Measurements from ENCODE around the gene GPRIN1. TPM values are rescaled to one million over a fixed set of nuclear protein-coding genes. Genes with fewer than 3 reads are reported as not detected.

The GPRIN1 gene
- total RNA-seq, 1 donor from 2014 or later = 3.2 TPM

GRCh38 chr5:176620333-176620981 is 10.5 kb upstream of the GPRIN1 start:
- intact Hi-C loops (cut with micrococcal nuclease) = no loop called here
- Mint-ChIP-seq H3K27me3 (peaks cover 55% of the 10 kb centered on the region), H3K36me3 (ENCODE audit: low read depth) (no peaks in the 10 kb centered on the region), H3K4me3 (peak overlapping the region; percentile 71), H3K9me3 (no peaks in the 10 kb centered on the region), H3K4me1 (peaks cover 9% of the 10 kb centered on the region), H3K27ac (no peak overlapping the region)
- ATAC-seq (ENCODE audit: low read depth) (no peak), DNase-seq (no peak)
- ChIA-PET CTCF (no interaction called here), POLR2A (interaction anchor here (0.9 kb wide), 1 partner anchor 27 kb away, joined by 3 read pairs; the partner anchor contains the start of gene TSPAN17)
- TF ChIP-seq CTCF (IDR thresholded peaks at IDR 0.05) = no peak

DNA sequence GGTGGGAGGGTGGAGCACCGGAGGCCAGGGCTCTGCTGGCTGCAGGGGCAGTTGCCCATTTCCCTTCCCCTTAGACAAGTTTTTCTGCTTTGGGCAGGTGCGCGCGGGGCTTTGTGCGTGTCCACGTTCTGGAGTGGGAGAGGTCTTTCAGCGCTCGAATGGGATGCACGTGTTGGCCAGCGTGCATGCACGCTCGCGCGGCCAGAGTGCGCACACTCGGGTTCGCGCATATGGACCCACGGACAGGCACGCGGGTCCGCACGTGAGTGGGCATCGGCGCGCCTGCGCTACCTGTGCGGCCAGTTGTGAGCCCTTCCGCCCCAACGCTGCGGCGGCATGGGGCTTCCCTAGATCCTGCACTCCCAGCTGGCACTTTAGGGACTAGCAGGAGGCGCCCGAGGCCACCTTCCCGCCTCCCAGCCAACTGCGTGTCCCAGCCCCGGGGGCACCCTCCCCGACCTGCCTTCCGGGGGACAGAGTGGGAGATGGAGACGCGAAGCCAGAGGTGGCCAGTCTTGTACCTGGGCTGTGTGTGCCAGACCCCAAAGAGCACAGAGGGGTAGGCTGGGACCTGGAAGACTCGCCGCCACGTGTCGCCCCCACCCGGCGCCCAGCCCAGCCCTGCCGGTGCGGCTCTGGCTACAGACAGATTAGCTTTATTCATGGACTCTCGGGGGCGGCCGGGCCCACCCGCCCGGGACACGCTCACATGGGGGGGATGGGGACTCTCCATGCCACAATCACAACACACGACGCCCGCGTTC is 9.8 kb upstream of the GPRIN1 start:
- POLR2A ChIA-PET = no interaction called here
- Mint-ChIP-seq H3K36me3 (ENCODE audit: low read depth) (no peaks in the 10 kb centered on the region), H3K4me3 (no peak overlapping the region), H3K27me3 (peaks cover 58% of the 10 kb centered on the region), H3K9me3 (no peaks in the 10 kb centered on the region), H3K27ac (no peak overlapping the region), H3K4me1 (peaks cover 9% of the 10 kb centered on the region)
- intact Hi-C loops (cut with micrococcal nuclease) = loop anchor here (1.0 kb wide), 2 partner anchors 11 to 45 kb away; partner anchors contain the start of genes EIF4E1B and SNCB
- no peak for DNase-seq
- CTCF ChIA-PET = no interaction called here
- no peak for TF ChIP-seq CTCF (IDR thresholded peaks at IDR 0.05)
- ATAC-seq (ENCODE audit: low read depth) = no peak

DNA sequence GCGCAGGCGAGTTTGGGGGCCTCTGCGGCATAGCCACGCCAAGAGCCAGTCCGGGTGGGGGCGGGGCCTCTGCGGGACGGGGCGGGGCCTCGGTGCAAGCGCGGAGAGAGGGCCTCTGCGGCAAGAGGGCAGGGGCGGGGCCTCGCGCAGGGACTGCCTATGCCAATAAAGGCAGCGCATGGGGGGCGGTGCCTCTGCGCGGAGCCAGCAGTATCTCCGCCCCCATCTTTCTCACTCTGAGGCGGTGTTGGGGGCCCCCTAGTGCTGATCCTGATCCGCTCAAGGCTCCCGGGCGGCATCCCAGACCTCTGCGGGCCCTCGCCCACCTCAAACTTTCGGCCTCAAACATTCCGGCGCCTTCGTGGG is 9.2 kb upstream of the GPRIN1 start:
- Mint-ChIP-seq H3K36me3 (ENCODE audit: low read depth) (no peaks in the 10 kb centered on the region), H3K4me3 (peak overlapping the region; percentile 24), H3K27ac (no peak overlapping the region), H3K4me1 (peaks cover 9% of the 10 kb centered on the region), H3K27me3 (peaks cover 57% of the 10 kb centered on the region), H3K9me3 (no peaks in the 10 kb centered on the region)
- peak; percentile 50 for DNase-seq
- ChIA-PET CTCF (no interaction called here), POLR2A (no interaction called here)
- intact Hi-C loops (cut with micrococcal nuclease) = loop anchor here (1.0 kb wide), 2 partner anchors 11 to 45 kb away; partner anchors contain the start of genes EIF4E1B and SNCB
- TF ChIP-seq CTCF (IDR thresholded peaks at IDR 0.05) = no peak
- ATAC-seq (ENCODE audit: low read depth) = peak; percentile 96

DNA sequence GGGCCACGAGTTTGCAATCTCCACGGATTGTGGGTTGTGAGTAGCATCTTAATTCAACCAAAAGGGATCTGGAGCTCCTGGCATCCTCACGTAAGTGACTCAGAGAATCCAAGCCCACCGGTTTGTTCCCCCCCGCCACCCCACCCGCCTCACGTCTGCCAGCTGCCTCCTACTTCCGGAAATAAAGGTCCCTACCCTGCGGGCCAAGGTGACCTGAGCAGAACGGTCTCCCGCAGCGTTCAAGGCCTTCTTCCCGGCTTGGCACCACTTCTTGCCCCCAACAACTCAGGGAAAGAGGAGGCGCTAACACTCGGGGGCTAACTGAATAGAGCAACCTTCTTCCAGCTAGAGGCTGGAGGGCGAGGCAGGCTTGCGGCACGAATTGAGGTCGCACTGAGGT is 8.8 kb upstream of the GPRIN1 start:
- no peak for TF ChIP-seq CTCF (IDR thresholded peaks at IDR 0.05)
- Mint-ChIP-seq H3K27ac (no peak overlapping the region), H3K4me1 (peaks cover 9% of the 10 kb centered on the region), H3K27me3 (peaks cover 54% of the 10 kb centered on the region), H3K9me3 (no peaks in the 10 kb centered on the region), H3K4me3 (peak overlapping the region; percentile 24), H3K36me3 (ENCODE audit: low read depth) (no peaks in the 10 kb centered on the region)
- ATAC-seq (ENCODE audit: low read depth) (no peak), DNase-seq (no peak)
- CTCF ChIA-PET = no interaction called here
- POLR2A ChIA-PET = no interaction called here
- intact Hi-C loops (cut with micrococcal nuclease) = loop anchor here (1.0 kb wide), 2 partner anchors 12 to 44 kb away; partner anchors contain the start of genes EIF4E1B and SNCB

DNA sequence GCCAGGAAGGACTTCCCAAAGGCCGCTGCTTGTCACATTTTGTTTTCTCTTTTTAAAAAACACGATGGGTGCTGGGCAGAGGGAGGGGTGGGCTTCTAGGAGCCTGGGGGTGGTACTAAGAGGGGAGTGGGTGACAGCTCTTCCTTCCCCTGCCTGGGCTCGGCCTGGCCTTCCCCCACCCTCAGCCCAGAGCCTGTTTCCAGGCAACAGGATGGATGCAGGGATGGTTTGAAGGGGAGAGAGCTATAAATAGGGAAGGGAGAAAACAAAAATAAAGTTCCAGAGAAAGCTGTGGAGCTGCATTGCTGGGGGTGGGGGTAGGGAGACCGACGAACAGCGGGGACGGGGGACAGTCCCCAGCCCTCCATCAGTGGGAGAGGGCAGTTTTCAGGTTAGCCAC is 6.6 kb upstream of the GPRIN1 start:
- CTCF ChIA-PET = no interaction called here
- ATAC-seq (ENCODE audit: low read depth) (no peak), DNase-seq (no peak)
- Mint-ChIP-seq H3K27ac (no peak overlapping the region), H3K4me3 (no peak overlapping the region), H3K36me3 (ENCODE audit: low read depth) (no peaks in the 10 kb centered on the region), H3K27me3 (peaks cover 62% of the 10 kb centered on the region), H3K9me3 (no peaks in the 10 kb centered on the region), H3K4me1 (peaks cover 9% of the 10 kb centered on the region)
- TF ChIP-seq CTCF (IDR thresholded peaks at IDR 0.05) = no peak
- POLR2A ChIA-PET = no interaction called here
- intact Hi-C loops (cut with micrococcal nuclease) = no loop called here
